Spleen (tissue), 11 donors: Measurements from ENCODE around the gene NXN. TPM values are rescaled to one million over a fixed set of nuclear protein-coding genes. Genes with fewer than 3 reads are reported as not detected.

Source experiments
- DNase-seq: peaks from one replicate; pipeline ENCODE4 v3.0.0-alpha.2; 2020
- H3K27ac ChIP-seq, 8 donors: fragments of 200-600 bp; sonication (generic) in 7 of 8; 1 replicate in 4 of 8; 2 replicates in 4 of 8; pipeline versions ENCODE4 v1.5.0 to v1.8.0; 2016 to 2021; ENCODE audit warnings: inconsistent platforms in 4 of 8, mild to moderate bottlenecking in 4 of 8, moderate library complexity in 1 of 8
- H3K27me3 ChIP-seq, 7 donors: fragments of 200-600 bp; sonication (generic) in 6 of 7; replicated peaks in 1 of 7; 1 replicate in 4 of 7; 2 replicates in 3 of 7; pipeline versions ENCODE4 v1.5.0 to v1.8.0; 2016 to 2021; ENCODE audit warnings: inconsistent platforms in 3 of 7, mild to moderate bottlenecking in 1 of 7
- H3K36me3 ChIP-seq, 6 donors: fragments of 200-600 bp; sonication (generic) in 5 of 6; 1 replicate in 4 of 6; 2 replicates in 2 of 6; pipeline versions ENCODE4 v1.5.0 to v1.8.0; 2016 to 2021; ENCODE audit warnings: inconsistent platforms in 2 of 6
- H3K4me1 ChIP-seq, 6 donors: fragments of 200-600 bp; sonication (generic) in 5 of 6; 1 replicate in 3 of 6; 2 replicates in 3 of 6; pipeline versions ENCODE4 v1.5.0 to v1.8.0; 2016 to 2021; ENCODE audit warnings: inconsistent platforms in 3 of 6
- H3K4me3 ChIP-seq, 8 donors: fragments of 200-600 bp; sonication (generic) in 7 of 8; 1 replicate in 4 of 8; 2 replicates in 4 of 8; pipeline versions ENCODE4 v1.5.0 to v1.8.0; 2016 to 2021; ENCODE audit warnings: inconsistent platforms in 4 of 8, mild to moderate bottlenecking in 4 of 8, moderate library complexity in 2 of 8
- H3K9me3 ChIP-seq, 8 donors: fragments of 200-600 bp; sonication (generic) in 7 of 8; 1 replicate in 4 of 8; 2 replicates in 4 of 8; pipeline versions ENCODE4 v1.5.0 to v1.8.0; 2016 to 2021; ENCODE audit warnings: inconsistent platforms in 4 of 8
- POLR2A ChIP-seq, 3 donors: fragments of 450-650 bp; IDR thresholded peaks; one replicate each; pipeline ENCODE4 v1.5.1; 2017; ENCODE audit warnings: antibody characterized with exemption in 3 of 3, mild to moderate bottlenecking in 1 of 3
- POLR2AphosphoS5 ChIP-seq, 3 donors: sonication (generic); formaldehyde crosslinking; IDR thresholded peaks; one replicate each; pipeline ENCODE4 v1.5.1; 2017; ENCODE audit warnings: antibody characterized with exemption in 3 of 3
- WGBS, 5 donors: extraction: QIAGEN DNeasy Blood & Tissue Kit in 3 of 5; methylation state at CpG; one replicate each; pipeline versions ENCODE4 v1.1.5 to v1.1.7; 2013 to 2018; 5-methylcytosine and 5-hydroxymethylcytosine counted together
- intact Hi-C: fragments of 100-400 bp; cut with DNase I; formaldehyde crosslinking; loops from one replicate; pipeline ENCODE4 v1.15.0; 2023; ENCODE audit warnings: low total_unique reads
- polyA plus RNA-seq, 3 donors: library from polyadenylated mRNA; stranded (reverse); fragments of 200-250 nt; gene quantifications; one replicate each; pipeline ENCODE4 v1.2.1, GENCODE V29; 2013
- total RNA-seq, 7 donors: library from RNA; depleted of rRNA in 3 of 7; stranded (reverse); fragments of >200 nt in 3 of 7; fragmentation: NEBNext Ultra II Directional in 4 of 7; extraction: Animal tissue kit (Norgen Biotek cat#: 25700) in 4 of 7; gene quantifications; one replicate each; pipeline versions ENCODE4 v1.1.0 to v1.2.1, GENCODE V29; 2016 to 2021
- TF ChIP-seq, protein P1 (sequence below), 11 experiments: fragments of 200-600 bp in 7 of 11; fragments of 450-650 bp in 4 of 11; sonication (generic) in 4 of 11; IDR thresholded peaks in 8 of 11; conservative IDR thresholded peaks in 3 of 11; 1 replicate in 7 of 11; 2 replicates in 4 of 11; pipeline versions ENCODE4 v1.4.0 to v1.8.0; 2016 to 2021; ENCODE audit warnings: antibody characterized with exemption in 11 of 11, inconsistent platforms in 4 of 11, mild to moderate bottlenecking in 1 of 11
- donor health status: healthy with polysubstance abuse.
- donor health status: DM: no; HTN: no; CAD: no; lungs with moderate emphysema.
- donor health status: DM: no; HTN: no; CAD: no.
- donor health status: Bipolar disorder and iron deficiency.
- donor health status: healthy.
- donor health status: DM: no; HTN: no; CAD: no.
- donor health status: DM: yes; HTN: yes; CAD: no.

Gene NXN
- total and polyA plus RNA-seq, 10 donors: 3.9 to 21.4 (median 10.3) TPM

DNA sequence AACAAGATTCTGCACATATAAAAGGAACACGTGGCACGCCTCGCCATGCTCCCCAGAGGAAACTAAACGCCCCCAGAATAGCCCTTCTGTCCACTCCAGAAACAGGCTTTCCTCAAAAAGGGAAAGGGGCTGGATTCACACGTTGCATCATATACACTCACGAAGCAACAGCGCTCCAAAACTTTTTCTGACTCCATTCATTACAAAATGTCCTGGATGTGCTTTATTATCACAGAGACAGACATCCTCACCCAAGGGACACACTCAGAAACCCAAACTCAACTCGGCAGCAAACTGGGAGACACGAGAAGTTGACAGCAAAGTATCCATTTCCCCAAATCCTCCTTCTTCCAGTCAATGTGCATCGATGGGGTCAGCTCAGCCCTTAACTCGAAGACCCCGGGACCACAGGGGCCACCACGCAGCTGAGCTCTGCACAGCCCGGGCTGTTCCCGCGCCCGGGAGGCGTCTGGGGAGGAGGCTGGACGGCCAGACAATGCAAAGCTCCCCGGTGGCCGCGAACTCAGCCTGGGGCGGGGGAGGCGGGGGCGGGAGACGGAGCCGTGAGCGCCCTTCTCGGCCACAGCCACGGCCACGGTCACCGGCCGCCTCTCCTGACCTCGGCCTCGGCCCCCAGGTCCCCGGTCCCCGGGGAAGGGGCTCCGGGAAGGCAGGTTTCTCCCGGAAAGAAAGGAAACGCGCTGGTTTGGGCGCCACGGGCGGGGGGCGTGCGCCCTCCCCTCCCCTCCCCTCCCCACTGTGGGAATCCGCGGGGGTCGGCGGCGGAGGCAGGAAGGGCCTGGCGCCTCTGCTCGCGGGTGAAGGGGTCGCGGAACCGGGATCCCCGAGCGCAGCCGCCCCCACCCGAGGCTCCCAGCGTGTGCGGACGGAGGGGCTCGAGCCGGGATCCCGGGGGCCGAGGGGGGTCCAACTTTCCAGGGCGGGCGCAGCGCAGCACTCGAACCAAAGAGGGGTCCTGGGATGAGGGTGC lies 1.2 kb downstream of the NXN start:
- TF ChIP-seq, protein P1, sequence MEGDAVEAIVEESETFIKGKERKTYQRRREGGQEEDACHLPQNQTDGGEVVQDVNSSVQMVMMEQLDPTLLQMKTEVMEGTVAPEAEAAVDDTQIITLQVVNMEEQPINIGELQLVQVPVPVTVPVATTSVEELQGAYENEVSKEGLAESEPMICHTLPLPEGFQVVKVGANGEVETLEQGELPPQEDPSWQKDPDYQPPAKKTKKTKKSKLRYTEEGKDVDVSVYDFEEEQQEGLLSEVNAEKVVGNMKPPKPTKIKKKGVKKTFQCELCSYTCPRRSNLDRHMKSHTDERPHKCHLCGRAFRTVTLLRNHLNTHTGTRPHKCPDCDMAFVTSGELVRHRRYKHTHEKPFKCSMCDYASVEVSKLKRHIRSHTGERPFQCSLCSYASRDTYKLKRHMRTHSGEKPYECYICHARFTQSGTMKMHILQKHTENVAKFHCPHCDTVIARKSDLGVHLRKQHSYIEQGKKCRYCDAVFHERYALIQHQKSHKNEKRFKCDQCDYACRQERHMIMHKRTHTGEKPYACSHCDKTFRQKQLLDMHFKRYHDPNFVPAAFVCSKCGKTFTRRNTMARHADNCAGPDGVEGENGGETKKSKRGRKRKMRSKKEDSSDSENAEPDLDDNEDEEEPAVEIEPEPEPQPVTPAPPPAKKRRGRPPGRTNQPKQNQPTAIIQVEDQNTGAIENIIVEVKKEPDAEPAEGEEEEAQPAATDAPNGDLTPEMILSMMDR (IDR thresholded peaks at IDR 0.05 in 8 of 11, conservative IDR thresholded peaks at IDR 0.05 in 3 of 11): no peak
- TF ChIP-seq POLR2AphosphoS5 (IDR thresholded peaks at IDR 0.05) (peak in 1 of 3 donors; percentile 28), POLR2A (IDR thresholded peaks at IDR 0.05) (no peak)
- WGBS, 5 donors: 3 to 7% (median 3%) methylated on average over 46 to 72 of the region's 72 CpGs

GRCh38 chr17:977166-977565 lies 2.4 kb downstream of the NXN start:
- Histone ChIP-seq H3K4me1 (peaks cover 13 to 41% (median 28%) of the 10 kb centered on the region in 6 donors), H3K27me3 (peaks cover 0 to 57% (median 21%) of the 10 kb centered on the region in 7 donors), H3K27ac (no peak overlapping the region), H3K4me3 (no peak overlapping the region), H3K36me3 (no peaks in the 10 kb centered on the region), H3K9me3 (no peaks in the 10 kb centered on the region)
- 82 to 92% (median 90%) methylated on average over 6 of the region's 6 CpGs for WGBS, 5 donors
- DNase-seq: no peak
- intact Hi-C loops: loop anchor here (5.0 kb wide), 1 partner anchor 95 kb away; no protein-coding TSS in a partner anchor
- no peak for TF ChIP-seq POLR2A (IDR thresholded peaks at IDR 0.05)
- TF ChIP-seq, protein P1 (IDR thresholded peaks at IDR 0.05 in 8 of 11, conservative IDR thresholded peaks at IDR 0.05 in 3 of 11): no peak
- no peak for TF ChIP-seq POLR2AphosphoS5 (IDR thresholded peaks at IDR 0.05)

More for the DNA sequence above, 1.2 kb downstream of the NXN start:
- H3K27ac ChIP-seq: peak overlapping the region in 3 of 8 donors; percentile 2 to 83 (median 44)
- peaks cover 13 to 41% (median 28%) of the 10 kb centered on the region in 6 donors for H3K4me1 ChIP-seq
- intact Hi-C loops: loop anchor here (5.0 kb wide), 1 partner anchor 96 kb away; no protein-coding TSS in a partner anchor
- H3K36me3 ChIP-seq: no peaks in the 10 kb centered on the region
- peak; percentile 80 for DNase-seq
- H3K27me3 ChIP-seq: peaks cover 0 to 52% (median 21%) of the 10 kb centered on the region in 7 donors
- H3K4me3 ChIP-seq: peak overlapping the region; percentile 23 to 89 (median 58)
- no peaks in the 10 kb centered on the region for H3K9me3 ChIP-seq

DNA sequence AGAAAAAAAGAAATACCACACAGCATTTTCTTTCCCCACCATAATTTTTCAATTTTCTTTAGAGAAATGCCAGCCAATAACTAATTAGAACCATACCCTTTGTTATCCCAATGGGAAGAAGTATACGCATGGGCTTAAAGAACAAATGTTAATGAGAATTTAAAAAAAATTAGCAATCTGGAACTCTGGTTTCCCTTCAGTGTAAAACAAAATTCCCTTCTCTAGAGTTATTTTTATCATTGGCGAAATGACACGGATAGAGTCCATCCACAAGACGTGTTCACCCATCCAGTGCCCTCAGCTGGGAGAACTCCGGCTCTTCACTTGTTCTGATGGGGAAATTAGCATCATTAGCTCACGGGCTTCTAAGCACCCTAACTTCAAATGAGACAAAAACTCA lies 3.3 kb downstream of the NXN start:
- H3K36me3 ChIP-seq: no peaks in the 10 kb centered on the region
- H3K4me1 ChIP-seq: peaks cover 13 to 39% (median 28%) of the 10 kb centered on the region in 6 donors
- no peak overlapping the region for H3K27ac ChIP-seq
- H3K27me3 ChIP-seq: peaks cover 0 to 66% (median 21%) of the 10 kb centered on the region in 7 donors
- no peak overlapping the region for H3K4me3 ChIP-seq
- intact Hi-C loops: loop anchor here (5.0 kb wide), 1 partner anchor 94 kb away; no protein-coding TSS in a partner anchor
- TF ChIP-seq POLR2A (IDR thresholded peaks at IDR 0.05): no peak
- TF ChIP-seq, protein P1 (IDR thresholded peaks at IDR 0.05 in 8 of 11, conservative IDR thresholded peaks at IDR 0.05 in 3 of 11): no peak
- TF ChIP-seq POLR2AphosphoS5 (IDR thresholded peaks at IDR 0.05): no peak
- no peaks in the 10 kb centered on the region for H3K9me3 ChIP-seq
- DNase-seq: no peak
- 82 to 94% (median 93%) methylated on average over 6 of the region's 6 CpGs for whole genome bisulfite sequencing, 5 donors
